ENCODE measurements around the gene KRTAP10-3.

The KRTAP10-3 gene

DNA sequence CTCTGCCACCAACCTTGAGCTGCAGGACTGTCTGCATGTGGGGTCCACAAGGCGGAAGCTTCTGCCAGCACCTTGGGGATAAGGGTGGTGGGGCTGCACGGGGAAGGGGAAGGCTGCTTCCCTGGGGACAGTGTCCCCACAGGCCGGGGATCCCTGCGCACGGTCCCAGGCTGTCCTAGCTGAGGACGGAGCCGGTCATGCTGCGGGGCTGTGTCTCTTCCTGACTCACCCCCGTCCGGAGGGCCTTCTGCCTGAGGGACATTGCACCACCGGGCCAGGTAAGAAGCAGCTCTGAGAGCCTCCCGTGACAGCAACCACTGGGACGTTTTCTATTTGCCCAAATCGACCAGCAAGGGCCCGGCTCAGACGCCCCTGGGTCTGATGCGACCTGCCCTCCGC lies 48.5 kb downstream of the KRTAP10-3 start:
- Histone ChIP-seq H3K27me3 (ENCODE audit: low read length) (no peaks in the 10 kb centered on the region), H3K27ac (ENCODE audit: low read depth, low read length) (no peak overlapping the region), H3F3A (ENCODE audit: insufficient read depth) (no peaks in the 10 kb centered on the region), H3K4me2 (ENCODE audit: low read depth, low read length, poor library complexity, severe bottlenecking) (no peak overlapping the region), H3K9me3 (ENCODE audit: insufficient read depth, low read length) (no peaks in the 10 kb centered on the region), H3K9ac (ENCODE audit: low read length) (no peak overlapping the region), H3K4me3 (ENCODE audit: insufficient read depth, low read length, poor library complexity, severe bottlenecking) (no peak overlapping the region), H3K79me2 (ENCODE audit: insufficient read depth, low read length) (no peaks in the 10 kb centered on the region), H3K36me3 (ENCODE audit: low read length) (no peaks in the 10 kb centered on the region), H2AFZ (ENCODE audit: low read depth, low read length, severe bottlenecking) (no peak overlapping the region), H3K9me2 (replicated peaks; ENCODE audit: insufficient read depth, low read length) (no peaks in the 10 kb centered on the region), H4K20me1 (ENCODE audit: low read depth, low read length) (no peaks in the 10 kb centered on the region)
- no peak for TF ChIP-seq EZH2phosphoT487 (conservative IDR thresholded peaks at IDR 0.05; ENCODE audit: low read length)
- TF ChIP-seq, protein P1, sequence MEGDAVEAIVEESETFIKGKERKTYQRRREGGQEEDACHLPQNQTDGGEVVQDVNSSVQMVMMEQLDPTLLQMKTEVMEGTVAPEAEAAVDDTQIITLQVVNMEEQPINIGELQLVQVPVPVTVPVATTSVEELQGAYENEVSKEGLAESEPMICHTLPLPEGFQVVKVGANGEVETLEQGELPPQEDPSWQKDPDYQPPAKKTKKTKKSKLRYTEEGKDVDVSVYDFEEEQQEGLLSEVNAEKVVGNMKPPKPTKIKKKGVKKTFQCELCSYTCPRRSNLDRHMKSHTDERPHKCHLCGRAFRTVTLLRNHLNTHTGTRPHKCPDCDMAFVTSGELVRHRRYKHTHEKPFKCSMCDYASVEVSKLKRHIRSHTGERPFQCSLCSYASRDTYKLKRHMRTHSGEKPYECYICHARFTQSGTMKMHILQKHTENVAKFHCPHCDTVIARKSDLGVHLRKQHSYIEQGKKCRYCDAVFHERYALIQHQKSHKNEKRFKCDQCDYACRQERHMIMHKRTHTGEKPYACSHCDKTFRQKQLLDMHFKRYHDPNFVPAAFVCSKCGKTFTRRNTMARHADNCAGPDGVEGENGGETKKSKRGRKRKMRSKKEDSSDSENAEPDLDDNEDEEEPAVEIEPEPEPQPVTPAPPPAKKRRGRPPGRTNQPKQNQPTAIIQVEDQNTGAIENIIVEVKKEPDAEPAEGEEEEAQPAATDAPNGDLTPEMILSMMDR (IDR thresholded peaks at IDR 0.05; ENCODE audit: insufficient read depth, low read length, poor library complexity, severe bottlenecking), result no peak

- no peaks in the 10 kb centered on the region for H3K9me3 ChIP-seq (ENCODE audit: insufficient read depth, low read length)
- no peak overlapping the region for H2AFZ ChIP-seq (ENCODE audit: low read depth, low read length, severe bottlenecking)
- H3K36me3 ChIP-seq (ENCODE audit: low read length), result no peaks in the 10 kb centered on the region
- no peak overlapping the region for H3K4me3 ChIP-seq (ENCODE audit: insufficient read depth, low read length, poor library complexity, severe bottlenecking)
- TF ChIP-seq EZH2phosphoT487 (conservative IDR thresholded peaks at IDR 0.05; ENCODE audit: low read length), result no peak
- TF ChIP-seq, protein P1 (IDR thresholded peaks at IDR 0.05; ENCODE audit: insufficient read depth, low read length, poor library complexity, severe bottlenecking), result no peak
- H3K9me2 ChIP-seq (replicated peaks; ENCODE audit: insufficient read depth, low read length), result no peaks in the 10 kb centered on the region
- H3K27me3 ChIP-seq (ENCODE audit: low read length), result no peaks in the 10 kb centered on the region
- no peaks in the 10 kb centered on the region for H3K79me2 ChIP-seq (ENCODE audit: insufficient read depth, low read length)
- no peaks in the 10 kb centered on the region for H3F3A ChIP-seq (ENCODE audit: insufficient read depth)
- H4K20me1 ChIP-seq (ENCODE audit: low read depth, low read length), result no peaks in the 10 kb centered on the region
- H3K9ac ChIP-seq (ENCODE audit: low read length), result no peak overlapping the region
- H3K4me2 ChIP-seq (ENCODE audit: low read depth, low read length, poor library complexity, severe bottlenecking), result no peak overlapping the region
- no peak overlapping the region for H3K27ac ChIP-seq (ENCODE audit: low read depth, low read length)
Measured at GRCh38 chr21:44509539-44509938, 49.1 kb downstream of the KRTAP10-3 start.

DNA sequence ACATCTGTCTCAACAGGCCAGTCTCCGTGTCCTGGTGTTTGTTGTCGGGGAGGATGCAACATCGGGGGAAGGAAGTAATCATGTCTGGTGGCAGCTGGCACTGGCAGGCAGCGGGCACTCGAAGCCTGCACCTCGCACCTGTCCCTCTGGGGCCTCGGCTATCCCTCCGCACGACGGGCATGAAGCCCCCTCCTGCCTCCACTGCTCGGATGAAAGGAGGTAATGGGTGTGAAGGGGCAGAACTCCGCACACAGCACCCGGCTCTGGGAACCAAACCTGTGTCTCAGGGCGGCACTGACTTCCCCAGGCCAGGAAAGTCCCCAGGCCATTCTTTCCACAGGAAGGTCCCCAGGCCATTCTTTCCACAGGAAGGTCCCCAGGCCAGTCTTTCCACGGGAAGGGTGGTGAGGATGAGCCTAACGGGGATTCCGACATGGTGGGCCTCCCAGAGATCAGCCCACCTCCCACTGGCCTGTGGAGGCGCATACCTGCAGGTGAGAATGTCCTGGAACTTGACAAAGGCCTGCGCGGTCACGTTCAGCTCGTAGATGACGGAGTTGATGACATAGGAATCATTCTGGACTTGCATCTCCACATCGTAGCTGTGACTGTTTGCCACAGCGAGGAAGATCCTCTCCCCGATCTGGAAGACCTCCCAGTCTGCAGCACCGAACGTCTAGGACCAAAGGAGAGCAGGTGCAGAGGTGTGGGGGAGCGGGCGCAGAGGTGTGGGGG lies 49.7 kb downstream of the KRTAP10-3 start:
- Histone ChIP-seq H3K27ac (ENCODE audit: low read depth, low read length) (no peak overlapping the region), H3K9me3 (ENCODE audit: insufficient read depth, low read length) (no peaks in the 10 kb centered on the region), H3K4me2 (ENCODE audit: low read depth, low read length, poor library complexity, severe bottlenecking) (no peak overlapping the region), H4K20me1 (ENCODE audit: low read depth, low read length) (no peaks in the 10 kb centered on the region), H3K4me3 (ENCODE audit: insufficient read depth, low read length, poor library complexity, severe bottlenecking) (no peak overlapping the region), H3K9me2 (replicated peaks; ENCODE audit: insufficient read depth, low read length) (no peaks in the 10 kb centered on the region), H3K9ac (ENCODE audit: low read length) (no peak overlapping the region), H3K36me3 (ENCODE audit: low read length) (no peaks in the 10 kb centered on the region), H2AFZ (ENCODE audit: low read depth, low read length, severe bottlenecking) (no peak overlapping the region), H3K79me2 (ENCODE audit: insufficient read depth, low read length) (no peaks in the 10 kb centered on the region), H3F3A (ENCODE audit: insufficient read depth) (no peaks in the 10 kb centered on the region), H3K27me3 (ENCODE audit: low read length) (no peaks in the 10 kb centered on the region)
- TF ChIP-seq, protein P1 (IDR thresholded peaks at IDR 0.05; ENCODE audit: insufficient read depth, low read length, poor library complexity, severe bottlenecking), result no peak
- TF ChIP-seq EZH2phosphoT487 (conservative IDR thresholded peaks at IDR 0.05; ENCODE audit: low read length), result no peak
